Measurements from ENCODE around the gene PIEZO1.

PIEZO1 gene

GRCh38 chr16:88761830-88762229 lies 23.2 kb downstream of the PIEZO1 start:
- no peak for ATAC-seq
- Mint-ChIP-seq H3K27ac (no peak overlapping the region), H3K27me3 (no peaks in the 10 kb centered on the region), H3K9me3 (peaks cover 3% of the 10 kb centered on the region), H3K36me3 (peaks cover 21% of the 10 kb centered on the region), H3K4me1 (peaks cover 43% of the 10 kb centered on the region), H3K4me3 (no peak overlapping the region)

- no peaks in the 10 kb centered on the region for H3K27me3 Mint-ChIP-seq
- H3K36me3 Mint-ChIP-seq = peaks cover 21% of the 10 kb centered on the region
- H3K4me3 Mint-ChIP-seq = no peak overlapping the region
- no peak overlapping the region for H3K27ac Mint-ChIP-seq
- peaks cover 3% of the 10 kb centered on the region for H3K9me3 Mint-ChIP-seq
- H3K4me1 Mint-ChIP-seq = peaks cover 38% of the 10 kb centered on the region
- no peak for ATAC-seq
Observed at GRCh38 chr16:88761143-88761534, 23.9 kb downstream of the PIEZO1 start.

- peaks cover 3% of the 10 kb centered on the region for H3K9me3 Mint-ChIP-seq
- peaks cover 21% of the 10 kb centered on the region for H3K36me3 Mint-ChIP-seq
- no peak overlapping the region for H3K4me3 Mint-ChIP-seq
- H3K27ac Mint-ChIP-seq = peak overlapping the region; percentile 19
- ATAC-seq = no peak
- H3K4me1 Mint-ChIP-seq = peaks cover 34% of the 10 kb centered on the region
- no peaks in the 10 kb centered on the region for H3K27me3 Mint-ChIP-seq
Observed at GRCh38 chr16:88760424-88761142, 24.4 kb downstream of the PIEZO1 start.

GRCh38 chr16:88759976-88760350 lies 25.1 kb downstream of the PIEZO1 start:
- no peak for ATAC-seq
- Mint-ChIP-seq H3K4me1 (peaks cover 34% of the 10 kb centered on the region), H3K36me3 (peaks cover 21% of the 10 kb centered on the region), H3K27ac (peak overlapping the region; percentile 19), H3K4me3 (no peak overlapping the region), H3K9me3 (peaks cover 3% of the 10 kb centered on the region), H3K27me3 (no peaks in the 10 kb centered on the region)

- peaks cover 21% of the 10 kb centered on the region for H3K36me3 Mint-ChIP-seq
- H3K27me3 Mint-ChIP-seq = no peaks in the 10 kb centered on the region
- H3K4me3 Mint-ChIP-seq = no peak overlapping the region
- H3K9me3 Mint-ChIP-seq = peaks cover 3% of the 10 kb centered on the region
- H3K4me1 Mint-ChIP-seq = peaks cover 34% of the 10 kb centered on the region
- no peak overlapping the region for H3K27ac Mint-ChIP-seq
- ATAC-seq = no peak
Observed at GRCh38 chr16:88759245-88759975, 25.6 kb downstream of the PIEZO1 start.

GRCh38 chr16:88758944-88759244 lies 26.1 kb downstream of the PIEZO1 start:
- peak overlapping the region; percentile 37 for H3K27ac Mint-ChIP-seq
- H3K4me1 Mint-ChIP-seq = peaks cover 34% of the 10 kb centered on the region
- H3K4me3 Mint-ChIP-seq = no peak overlapping the region
- H3K9me3 Mint-ChIP-seq = peaks cover 3% of the 10 kb centered on the region
- peaks cover 17% of the 10 kb centered on the region for H3K36me3 Mint-ChIP-seq
- H3K27me3 Mint-ChIP-seq = no peaks in the 10 kb centered on the region
- no peak for ATAC-seq

- peak overlapping the region; percentile 37 for H3K27ac Mint-ChIP-seq
- peak; percentile 47 for ATAC-seq
- no peak overlapping the region for H3K4me3 Mint-ChIP-seq
- peaks cover 12% of the 10 kb centered on the region for H3K36me3 Mint-ChIP-seq
- peaks cover 3% of the 10 kb centered on the region for H3K9me3 Mint-ChIP-seq
- peaks cover 34% of the 10 kb centered on the region for H3K4me1 Mint-ChIP-seq
- H3K27me3 Mint-ChIP-seq = no peaks in the 10 kb centered on the region
Observed at GRCh38 chr16:88758227-88758943, 26.6 kb downstream of the PIEZO1 start.

GRCh38 chr16:88755745-88756443 lies 29.1 kb downstream of the PIEZO1 start:
- Mint-ChIP-seq H3K36me3 (peaks cover 12% of the 10 kb centered on the region), H3K4me3 (no peak overlapping the region), H3K9me3 (peaks cover 3% of the 10 kb centered on the region)

GRCh38 chr16:88754912-88755744 lies 29.9 kb downstream of the PIEZO1 start:
- ATAC-seq = peak; percentile 6
- Mint-ChIP-seq H3K27ac (no peak overlapping the region), H3K36me3 (peaks cover 12% of the 10 kb centered on the region), H3K9me3 (peaks cover 3% of the 10 kb centered on the region), H3K27me3 (no peaks in the 10 kb centered on the region), H3K4me1 (peaks cover 42% of the 10 kb centered on the region), H3K4me3 (no peak overlapping the region)

More at GRCh38 chr16:88755745-88756443, 29.1 kb downstream of the PIEZO1 start:
- no peak for ATAC-seq
- Mint-ChIP-seq H3K27me3 (no peaks in the 10 kb centered on the region), H3K4me1 (peaks cover 42% of the 10 kb centered on the region), H3K27ac (no peak overlapping the region)

GRCh38 chr16:88754109-88754911 lies 30.7 kb downstream of the PIEZO1 start:
- Mint-ChIP-seq H3K27ac (peak overlapping the region; percentile 66), H3K27me3 (no peaks in the 10 kb centered on the region), H3K4me1 (peaks cover 38% of the 10 kb centered on the region), H3K36me3 (peaks cover 10% of the 10 kb centered on the region), H3K4me3 (no peak overlapping the region), H3K9me3 (peaks cover 1% of the 10 kb centered on the region)
- no peak for ATAC-seq

- H3K27ac Mint-ChIP-seq = peak overlapping the region; percentile 66
- H3K4me3 Mint-ChIP-seq = no peak overlapping the region
- peaks cover 3% of the 10 kb centered on the region for H3K36me3 Mint-ChIP-seq
- no peak for ATAC-seq
- H3K4me1 Mint-ChIP-seq = peaks cover 31% of the 10 kb centered on the region
- H3K9me3 Mint-ChIP-seq = no peaks in the 10 kb centered on the region
- H3K27me3 Mint-ChIP-seq = no peaks in the 10 kb centered on the region
Observed at GRCh38 chr16:88753602-88754001, 31.4 kb downstream of the PIEZO1 start.

GRCh38 chr16:88753191-88753590 lies 31.8 kb downstream of the PIEZO1 start:
- no peak overlapping the region for H3K4me3 Mint-ChIP-seq
- H3K4me1 Mint-ChIP-seq = peaks cover 29% of the 10 kb centered on the region
- no peaks in the 10 kb centered on the region for H3K9me3 Mint-ChIP-seq
- H3K27ac Mint-ChIP-seq = peak overlapping the region; percentile 66
- ATAC-seq = no peak
- peaks cover 2% of the 10 kb centered on the region for H3K36me3 Mint-ChIP-seq
- no peaks in the 10 kb centered on the region for H3K27me3 Mint-ChIP-seq

GRCh38 chr16:88752386-88753002 lies 32.5 kb downstream of the PIEZO1 start:
- Mint-ChIP-seq H3K27me3 (no peaks in the 10 kb centered on the region), H3K36me3 (peaks cover 6% of the 10 kb centered on the region), H3K4me3 (no peak overlapping the region), H3K27ac (no peak overlapping the region), H3K4me1 (peaks cover 33% of the 10 kb centered on the region), H3K9me3 (no peaks in the 10 kb centered on the region)
- no peak for ATAC-seq
